ENCODE data around the gene SPC24.
"Not testable (repeated sequence)": the region's sequence is repeated elsewhere in the genome, so short reads cannot be mapped to it uniquely, and the experiment has no call there.

The SPC24 gene

DNA sequence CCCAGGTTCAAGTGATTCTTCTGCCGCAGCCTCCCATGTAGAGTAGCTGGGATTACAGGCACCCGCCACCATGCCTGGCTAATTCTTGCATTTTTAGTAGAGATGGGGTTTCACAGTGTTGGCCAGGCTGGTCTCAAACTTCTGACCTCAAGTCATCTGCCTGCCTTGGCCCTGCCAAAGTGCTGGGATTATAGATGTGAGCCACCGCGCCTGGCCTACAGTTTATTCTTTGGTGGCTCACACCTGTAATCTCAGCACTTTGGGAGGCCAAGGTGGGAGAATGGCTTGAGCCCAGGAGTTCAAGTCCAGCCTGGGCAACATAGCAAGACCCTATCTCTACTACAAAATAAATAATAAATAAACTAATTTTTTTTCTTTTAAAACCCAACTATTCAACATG is 31.4 kb downstream of the SPC24 start:
- DNase-seq: not testable (repeated sequence)

DNA sequence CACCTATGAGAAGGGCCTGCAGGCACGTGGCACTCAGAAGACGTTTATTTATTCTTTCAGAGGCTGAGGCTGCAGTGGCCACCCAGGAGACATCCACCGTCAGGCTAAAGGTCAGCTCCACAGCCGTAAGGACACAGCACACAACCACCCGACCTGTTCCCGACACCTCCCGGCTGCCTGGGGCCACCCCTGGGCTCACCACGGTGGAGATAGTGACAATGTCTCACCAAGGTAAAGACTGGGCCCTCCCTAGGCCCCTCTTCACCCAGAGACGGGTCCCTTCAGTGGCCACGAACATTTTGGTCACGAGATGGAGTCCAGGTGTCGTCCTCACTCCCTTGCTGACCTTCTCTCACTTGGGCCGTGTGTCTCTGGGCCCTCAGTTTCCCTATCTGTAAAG is 32.5 kb downstream of the SPC24 start:
- DNase-seq: no peak

DNA sequence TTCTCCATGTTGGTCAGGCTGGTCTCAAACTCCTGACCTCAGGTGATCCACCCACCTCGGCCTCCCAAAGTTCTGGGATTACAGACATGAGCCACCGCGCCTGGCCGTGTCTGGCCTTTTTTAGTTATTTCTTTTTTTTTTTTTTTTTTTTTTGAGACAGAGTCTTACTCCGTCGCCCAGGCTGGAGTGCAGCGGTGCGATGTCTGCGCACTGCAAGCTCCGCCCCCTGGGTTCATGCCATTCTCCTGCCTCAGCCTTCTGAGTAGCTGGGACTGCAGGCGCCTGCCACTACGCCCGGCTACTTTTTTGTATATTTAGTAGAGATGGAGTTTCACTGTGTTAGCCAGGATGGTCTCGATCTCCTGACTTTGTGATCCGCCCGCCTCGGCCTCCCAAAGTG is 33.6 kb downstream of the SPC24 start:
- DNase-seq: not testable (repeated sequence)

DNA sequence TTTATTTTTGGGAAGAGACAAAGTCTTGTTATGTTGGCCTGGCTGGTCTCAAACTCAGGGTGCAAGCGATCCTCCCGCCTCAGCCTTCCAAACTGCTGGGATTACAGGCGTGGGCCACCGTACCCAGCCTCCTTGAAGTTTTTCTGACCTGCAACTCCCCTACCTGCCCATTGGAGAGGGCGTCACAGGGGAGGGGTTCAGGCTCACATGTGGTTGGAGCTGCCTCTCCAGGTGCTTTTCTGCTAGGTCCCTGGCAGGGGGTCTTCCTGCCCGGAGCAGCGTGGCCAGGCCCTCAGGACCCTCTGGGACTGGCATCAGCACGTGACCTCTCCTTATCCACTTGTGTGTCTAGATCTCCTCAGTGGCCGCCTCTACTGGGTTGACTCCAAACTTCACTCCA is 39.1 kb downstream of the SPC24 start:
- no peak for DNase-seq

GRCh38 chr19:11115895-11116446 is 39.6 kb downstream of the SPC24 start:
- no peak for DNase-seq

DNA sequence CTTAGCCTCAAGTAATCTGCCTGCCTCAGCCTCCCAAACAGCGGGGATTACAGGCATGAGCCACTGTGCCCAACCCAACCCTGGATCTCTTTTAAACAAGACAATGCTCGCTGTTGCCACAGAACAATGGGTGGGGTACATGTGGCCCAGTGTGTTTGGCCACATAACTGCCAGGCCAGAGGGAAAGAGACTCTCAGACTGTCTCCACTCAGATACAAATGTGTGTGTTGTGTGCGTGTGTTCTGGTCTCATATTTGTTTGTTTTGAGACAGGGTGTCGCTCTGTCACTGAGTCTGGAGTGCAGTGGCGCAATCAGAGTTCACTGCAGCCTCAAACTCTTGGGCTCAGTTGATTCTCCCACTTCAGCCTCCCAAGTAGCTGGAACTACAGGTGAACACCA is 40.5 kb downstream of the SPC24 start:
- no peak for DNase-seq

- no peak for DNase-seq
These were observed 42.4 kb downstream of the SPC24 start for GRCh38 chr19:11113140-11113708.

DNA sequence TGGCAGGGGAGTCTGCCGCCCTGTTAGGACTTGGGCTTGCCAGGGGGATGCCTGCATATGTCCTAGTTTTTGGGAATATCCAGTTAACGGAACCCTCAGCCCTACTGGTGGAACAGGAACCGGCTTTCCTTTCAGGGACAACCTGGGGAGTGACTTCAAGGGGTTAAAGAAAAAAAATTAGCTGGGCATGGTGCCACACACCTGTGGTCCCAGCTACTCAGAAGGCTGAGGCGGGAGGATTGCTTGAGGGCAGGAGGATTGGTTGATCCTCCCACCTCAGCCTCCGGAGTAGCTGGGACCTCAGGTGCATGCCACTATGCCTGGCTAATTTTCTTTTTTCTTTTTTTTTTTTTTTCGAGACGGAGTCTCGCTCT is 43.8 kb downstream of the SPC24 start:
- DNase-seq: no peak

- DNase-seq: no peak
These were observed 44.3 kb downstream of the SPC24 start for GRCh38 chr19:11111117-11111770.

GRCh38 chr19:11108746-11109145 is 46.8 kb downstream of the SPC24 start:
- DNase-seq: no peak

DNA sequence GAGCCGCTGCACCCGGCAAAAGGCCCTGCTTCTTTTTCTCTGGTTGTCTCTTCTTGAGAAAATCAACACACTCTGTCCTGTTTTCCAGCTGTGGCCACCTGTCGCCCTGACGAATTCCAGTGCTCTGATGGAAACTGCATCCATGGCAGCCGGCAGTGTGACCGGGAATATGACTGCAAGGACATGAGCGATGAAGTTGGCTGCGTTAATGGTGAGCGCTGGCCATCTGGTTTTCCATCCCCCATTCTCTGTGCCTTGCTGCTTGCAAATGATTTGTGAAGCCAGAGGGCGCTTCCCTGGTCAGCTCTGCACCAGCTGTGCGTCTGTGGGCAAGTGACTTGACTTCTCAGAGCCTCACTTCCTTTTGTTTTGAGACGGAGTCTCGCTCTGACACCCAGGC is 49.1 kb downstream of the SPC24 start:
- DNase-seq: no peak

DNA sequence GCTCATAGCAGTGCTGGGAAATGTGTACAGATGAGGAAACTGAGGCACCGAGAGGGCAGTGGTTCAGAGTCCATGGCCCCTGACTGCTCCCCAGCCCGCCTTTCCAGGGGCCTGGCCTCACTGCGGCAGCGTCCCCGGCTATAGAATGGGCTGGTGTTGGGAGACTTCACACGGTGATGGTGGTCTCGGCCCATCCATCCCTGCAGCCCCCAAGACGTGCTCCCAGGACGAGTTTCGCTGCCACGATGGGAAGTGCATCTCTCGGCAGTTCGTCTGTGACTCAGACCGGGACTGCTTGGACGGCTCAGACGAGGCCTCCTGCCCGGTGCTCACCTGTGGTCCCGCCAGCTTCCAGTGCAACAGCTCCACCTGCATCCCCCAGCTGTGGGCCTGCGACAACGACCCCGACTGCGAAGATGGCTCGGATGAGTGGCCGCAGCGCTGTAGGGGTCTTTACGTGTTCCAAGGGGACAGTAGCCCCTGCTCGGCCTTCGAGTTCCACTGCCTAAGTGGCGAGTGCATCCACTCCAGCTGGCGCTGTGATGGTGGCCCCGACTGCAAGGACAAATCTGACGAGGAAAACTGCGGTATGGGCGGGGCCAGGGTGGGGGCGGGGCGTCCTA is 50.5 kb downstream of the SPC24 start:
- DNase-seq: no peak

- not testable (repeated sequence) for DNase-seq
These were observed 51.9 kb downstream of the SPC24 start for GRCh38 chr19:11103667-11104066.

- DNase-seq: no peak
These were observed 52.6 kb downstream of the SPC24 start for GRCh38 chr19:11102944-11103343.

DNA sequence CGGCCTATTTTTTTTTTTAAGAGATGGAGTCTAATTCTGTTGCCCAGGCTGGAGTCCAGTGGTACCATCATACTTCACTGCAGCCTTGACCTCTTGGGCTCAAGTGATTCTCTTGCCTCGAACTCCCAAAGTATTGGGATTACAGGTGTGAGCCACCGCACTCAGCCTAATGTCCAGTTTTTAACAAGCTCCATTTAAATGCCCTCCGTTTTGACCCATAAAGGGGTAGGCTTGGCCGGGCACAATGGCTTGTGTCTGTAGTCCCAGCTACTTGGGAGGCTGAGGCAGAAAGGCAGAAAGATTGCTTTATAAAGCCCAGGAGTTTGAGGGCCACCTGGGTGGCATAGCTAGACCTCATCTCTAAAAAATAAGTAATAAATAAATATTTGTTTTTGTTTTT is 54.5 kb downstream of the SPC24 start:
- DNase-seq: no peak

- DNase-seq: no peak
These were observed 55.5 kb downstream of the SPC24 start for GRCh38 chr19:11100049-11100448.

DNA sequence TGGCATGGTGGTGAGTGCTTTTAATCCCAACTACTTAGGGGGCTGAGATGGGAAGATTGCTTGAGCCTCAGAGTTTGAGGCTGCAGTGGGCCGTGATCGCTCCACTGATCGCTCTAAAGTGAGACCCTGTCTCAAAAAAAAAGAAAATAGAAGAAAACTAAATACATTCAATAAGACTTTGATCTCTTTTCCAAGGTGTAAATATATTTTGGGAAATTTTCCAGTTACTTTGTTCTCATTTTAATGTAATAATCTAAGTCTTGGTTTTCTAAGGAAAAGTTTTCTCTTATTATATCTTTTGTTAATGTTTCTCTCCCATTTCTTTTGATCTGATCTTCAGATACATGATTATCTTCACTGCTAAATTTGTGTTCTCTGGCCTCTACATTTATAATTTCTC is 56.7 kb downstream of the SPC24 start:
- DNase-seq: no peak

DNA sequence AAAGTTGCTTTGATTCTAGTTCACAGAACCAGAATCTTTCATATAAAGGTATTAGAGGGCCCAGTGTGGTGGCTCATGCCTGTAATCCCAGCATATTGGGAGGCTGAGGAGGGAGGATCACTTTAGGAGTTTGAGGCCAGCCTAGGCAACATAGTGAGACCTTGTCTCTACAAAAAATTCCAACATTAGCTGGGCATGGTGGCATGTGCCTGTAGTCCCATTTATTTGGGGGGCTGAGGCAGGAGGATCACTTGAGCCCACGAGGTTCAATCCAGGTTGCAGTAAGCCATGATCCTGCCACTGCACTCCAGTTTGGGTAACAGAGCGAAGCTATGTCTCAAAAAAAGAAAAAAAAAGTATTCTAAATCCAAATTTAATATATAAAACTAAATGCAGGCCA is 57.3 kb downstream of the SPC24 start:
- DNase-seq: no peak

DNA sequence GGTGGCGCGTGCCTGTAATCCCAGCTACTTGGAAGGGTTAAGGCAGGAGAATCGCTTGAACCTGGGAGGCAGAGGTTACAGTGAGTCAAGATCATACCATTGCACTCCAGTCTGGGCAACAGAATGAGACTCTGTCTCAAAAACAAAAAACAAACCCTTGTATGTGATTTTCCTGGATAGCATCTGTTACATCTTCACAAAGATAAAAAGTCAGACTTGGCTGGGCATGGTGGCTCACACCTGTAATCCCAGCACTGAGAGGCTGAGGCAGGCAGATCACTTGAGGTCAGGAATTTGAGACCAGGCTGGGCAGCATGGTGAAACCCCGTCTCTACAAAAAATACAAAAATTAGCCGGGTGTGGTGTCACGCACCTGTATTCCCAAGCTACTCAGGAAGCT is 58.2 kb downstream of the SPC24 start:
- DNase-seq: not testable (repeated sequence)

- peak; percentile 25 to 30 for DNase-seq
These were observed 59.3 kb downstream of the SPC24 start for GRCh38 chr19:11096210-11096841.
